C1 segment of cervical spinal cord (tissue), 14 donors: ENCODE results near the gene CDH5.

ENCODE experiments used
- DNase-seq, 14 donors: peaks; one replicate each; lab custom pipeline; 2025; lab: John Stamatoyannopoulos, UW

The CDH5 gene

DNA sequence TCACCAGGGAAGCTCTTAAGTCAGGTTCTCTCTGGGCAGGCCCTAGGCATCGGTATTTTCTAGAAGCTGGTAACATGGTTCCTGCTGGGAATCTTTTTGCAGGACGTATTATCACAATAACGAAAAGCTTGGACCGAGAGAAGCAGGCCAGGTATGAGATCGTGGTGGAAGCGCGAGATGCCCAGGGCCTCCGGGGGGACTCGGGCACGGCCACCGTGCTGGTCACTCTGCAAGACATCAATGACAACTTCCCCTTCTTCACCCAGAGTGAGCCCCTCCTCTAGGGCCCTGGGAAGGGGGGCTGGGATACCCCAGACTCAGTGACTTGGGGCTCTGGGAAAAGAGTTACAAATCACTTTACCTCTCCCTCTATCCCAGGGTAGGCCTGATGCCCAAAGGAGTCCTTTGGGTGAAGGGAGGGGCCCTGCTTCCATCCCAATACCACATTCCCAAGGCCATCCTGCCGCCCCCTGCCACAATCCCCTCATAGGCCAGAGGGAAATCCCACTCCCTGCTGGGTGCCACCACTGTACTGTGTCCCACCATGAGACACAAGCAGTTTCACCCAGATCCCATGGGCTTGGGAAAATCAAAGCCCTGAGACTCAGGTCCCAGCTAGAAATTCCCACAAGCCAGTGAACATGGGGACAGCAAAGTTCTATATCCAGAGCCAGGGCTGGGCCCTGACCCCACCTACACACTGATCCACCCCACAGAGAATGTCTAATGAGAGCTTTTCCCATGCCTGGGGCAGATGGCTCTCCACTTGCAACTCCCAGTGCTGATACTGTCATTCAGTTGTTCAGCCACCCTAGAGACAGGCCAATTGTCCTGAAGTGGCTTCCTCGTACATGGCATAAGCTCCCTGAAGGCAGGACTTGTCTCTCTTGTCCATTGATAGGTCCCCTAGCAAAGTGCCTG is 23.0 kb downstream of the CDH5 start:
- DNase-seq = no peak

GRCh38 chr16:66390346-66391108 is 24.0 kb downstream of the CDH5 start:
- DNase-seq = no peak

GRCh38 chr16:66391726-66392670 is 25.5 kb downstream of the CDH5 start:
- DNase-seq = no peak

- DNase-seq = no peak
Observed at GRCh38 chr16:66395806-66396555, 29.5 kb downstream of the CDH5 start.

GRCh38 chr16:66397736-66398433 is 31.4 kb downstream of the CDH5 start:
- no peak for DNase-seq

DNA sequence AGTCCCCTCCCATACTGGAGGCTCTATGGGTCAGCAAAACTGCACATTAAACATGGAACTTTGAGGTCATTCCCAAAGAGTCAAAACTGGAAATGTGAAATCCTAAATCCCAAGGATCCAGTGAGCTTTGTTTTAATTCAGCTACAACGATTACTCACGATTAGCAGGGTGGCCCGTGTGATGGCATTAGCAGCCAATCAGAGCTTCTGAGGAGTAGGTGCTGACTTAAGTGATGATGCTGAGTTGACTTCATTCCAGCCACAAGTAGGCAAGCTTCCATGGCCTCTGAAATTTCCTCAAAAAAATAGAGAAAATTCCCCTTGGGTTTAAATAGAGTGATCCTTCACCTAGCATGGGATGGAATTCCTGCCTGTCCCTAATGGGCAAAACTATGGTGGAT is 32.5 kb downstream of the CDH5 start:
- no peak for DNase-seq

GRCh38 chr16:66399930-66400329 is 33.4 kb downstream of the CDH5 start:
- DNase-seq = no peak

- no peak for DNase-seq
Observed at GRCh38 chr16:66400503-66401380, 34.3 kb downstream of the CDH5 start.

GRCh38 chr16:66401610-66402009 is 35.1 kb downstream of the CDH5 start:
- no peak for DNase-seq

- no peak for DNase-seq
Observed at GRCh38 chr16:66402166-66402565, 35.7 kb downstream of the CDH5 start.

DNA sequence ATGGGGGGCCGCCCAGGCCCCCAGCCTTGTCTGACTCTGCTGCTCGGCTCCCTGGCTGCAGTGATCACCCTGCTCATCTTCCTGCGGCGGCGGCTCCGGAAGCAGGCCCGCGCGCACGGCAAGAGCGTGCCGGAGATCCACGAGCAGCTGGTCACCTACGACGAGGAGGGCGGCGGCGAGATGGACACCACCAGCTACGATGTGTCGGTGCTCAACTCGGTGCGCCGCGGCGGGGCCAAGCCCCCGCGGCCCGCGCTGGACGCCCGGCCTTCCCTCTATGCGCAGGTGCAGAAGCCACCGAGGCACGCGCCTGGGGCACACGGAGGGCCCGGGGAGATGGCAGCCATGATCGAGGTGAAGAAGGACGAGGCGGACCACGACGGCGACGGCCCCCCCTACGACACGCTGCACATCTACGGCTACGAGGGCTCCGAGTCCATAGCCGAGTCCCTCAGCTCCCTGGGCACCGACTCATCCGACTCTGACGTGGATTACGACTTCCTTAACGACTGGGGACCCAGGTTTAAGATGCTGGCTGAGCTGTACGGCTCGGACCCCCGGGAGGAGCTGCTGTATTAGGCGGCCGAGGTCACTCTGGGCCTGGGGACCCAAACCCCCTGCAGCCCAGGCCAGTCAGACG is 36.2 kb downstream of the CDH5 start:
- DNase-seq = no peak

DNA sequence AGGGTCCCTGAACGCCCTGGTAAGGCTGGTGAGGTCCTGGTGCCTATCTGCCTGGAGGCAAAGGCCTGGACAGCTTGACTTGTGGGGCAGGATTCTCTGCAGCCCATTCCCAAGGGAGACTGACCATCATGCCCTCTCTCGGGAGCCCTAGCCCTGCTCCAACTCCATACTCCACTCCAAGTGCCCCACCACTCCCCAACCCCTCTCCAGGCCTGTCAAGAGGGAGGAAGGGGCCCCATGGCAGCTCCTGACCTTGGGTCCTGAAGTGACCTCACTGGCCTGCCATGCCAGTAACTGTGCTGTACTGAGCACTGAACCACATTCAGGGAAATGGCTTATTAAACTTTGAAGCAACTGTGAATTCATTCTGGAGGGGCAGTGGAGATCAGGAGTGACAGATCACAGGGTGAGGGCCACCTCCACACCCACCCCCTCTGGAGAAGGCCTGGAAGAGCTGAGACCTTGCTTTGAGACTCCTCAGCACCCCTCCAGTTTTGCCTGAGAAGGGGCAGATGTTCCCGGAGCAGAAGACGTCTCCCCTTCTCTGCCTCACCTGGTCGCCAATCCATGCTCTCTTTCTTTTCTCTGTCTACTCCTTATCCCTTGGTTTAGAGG is 37.1 kb downstream of the CDH5 start:
- no peak for DNase-seq

DNA sequence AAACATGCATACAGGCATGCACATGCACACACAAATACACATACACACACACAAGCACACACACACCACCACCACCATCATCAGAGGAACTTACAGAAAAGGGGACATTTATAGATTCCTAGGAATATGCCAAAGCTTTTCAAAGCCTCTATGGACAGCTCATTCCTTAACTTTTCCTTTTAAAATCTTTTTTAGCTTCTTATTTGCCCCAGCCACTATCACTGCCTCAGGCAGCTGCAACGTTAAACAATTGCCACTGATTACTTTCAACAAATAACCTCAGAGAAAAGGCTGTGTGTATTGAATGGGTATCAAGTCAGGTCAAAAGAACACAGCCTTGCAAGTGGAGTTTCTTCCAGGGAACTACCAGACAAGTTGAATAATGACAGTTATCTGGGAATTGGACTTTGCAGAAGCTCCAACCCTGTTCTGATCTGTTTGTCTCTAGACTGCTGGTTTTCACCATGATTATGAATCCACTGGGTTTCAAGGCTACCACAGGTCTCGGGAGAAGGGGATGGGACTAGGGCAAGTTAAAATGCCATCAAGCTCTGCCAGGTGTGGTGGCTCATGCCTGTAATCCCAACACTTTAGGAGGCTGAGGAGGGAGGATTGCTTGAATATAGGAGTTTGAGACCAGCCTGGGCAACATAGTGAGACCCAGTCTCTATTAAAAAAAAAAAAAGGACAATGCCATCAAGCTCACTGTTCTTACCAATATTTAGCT is 38.7 kb downstream of the CDH5 start:
- no peak for DNase-seq

DNA sequence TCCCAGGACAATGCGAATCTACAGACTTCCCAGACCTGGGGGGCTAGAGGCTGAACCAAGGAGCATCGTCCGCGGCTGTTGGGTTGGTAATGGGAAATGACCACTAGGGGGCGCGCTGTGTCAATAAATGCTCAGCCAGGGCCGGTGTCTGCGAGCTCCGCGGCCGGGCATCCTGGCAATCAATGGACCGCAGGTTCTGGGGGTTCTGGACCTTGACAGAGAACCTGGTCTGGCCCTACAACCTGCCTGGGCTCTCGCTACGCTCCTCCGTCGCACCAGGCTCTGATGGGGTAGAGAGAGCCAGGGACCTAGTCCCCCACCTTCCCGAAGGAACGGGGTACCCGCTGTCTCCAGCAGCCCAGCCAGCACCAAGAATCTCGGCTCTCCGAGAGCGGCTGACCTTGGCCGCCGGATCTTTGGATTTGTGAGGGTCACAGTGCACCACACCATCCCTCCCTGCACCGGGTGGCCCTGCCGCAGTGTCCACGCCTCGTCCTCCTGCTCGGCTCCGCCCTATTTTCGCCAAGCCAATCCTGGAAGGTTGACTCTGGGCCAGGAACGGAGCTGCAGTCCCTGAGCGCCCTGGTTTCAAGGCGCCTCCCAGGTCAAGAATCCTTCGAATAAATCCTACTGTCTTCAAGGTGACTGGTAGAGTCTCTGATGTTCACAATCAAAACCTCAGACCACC is 40.2 kb downstream of the CDH5 start:
- peak; percentile 25 to 85 (median 66) for DNase-seq

GRCh38 chr16:66408163-66409048 is 41.9 kb downstream of the CDH5 start:
- DNase-seq = peak in 3 of 14 donors; percentile 11 to 28 (median 17)

DNA sequence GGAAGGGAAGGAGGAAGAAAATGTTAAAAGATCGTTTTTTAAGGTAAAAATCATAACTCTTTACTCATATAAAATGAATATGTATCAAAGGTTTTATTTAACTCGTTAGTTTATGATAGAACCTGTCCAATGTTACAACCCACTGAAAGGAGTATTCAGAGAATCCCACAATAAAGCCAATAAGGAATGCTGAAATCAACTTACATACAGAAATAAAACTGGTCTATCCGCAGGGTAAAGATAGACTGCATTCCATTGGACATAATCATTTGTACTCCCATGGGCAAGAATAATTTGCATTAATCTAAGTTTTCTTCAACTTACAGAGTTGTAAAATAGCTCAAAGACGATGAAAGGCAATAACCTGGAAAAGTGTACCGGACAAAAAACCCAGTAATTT is 42.7 kb downstream of the CDH5 start:
- no peak for DNase-seq
